ENCODE measurements around the gene PDE9A. TPM values are rescaled to one million over a fixed set of nuclear protein-coding genes. Genes with fewer than 3 reads are reported as not detected.

Gene PDE9A
- polyA plus RNA-seq, 4 donors: 7.3 to 41.0 (median 38.6) TPM

DNA sequence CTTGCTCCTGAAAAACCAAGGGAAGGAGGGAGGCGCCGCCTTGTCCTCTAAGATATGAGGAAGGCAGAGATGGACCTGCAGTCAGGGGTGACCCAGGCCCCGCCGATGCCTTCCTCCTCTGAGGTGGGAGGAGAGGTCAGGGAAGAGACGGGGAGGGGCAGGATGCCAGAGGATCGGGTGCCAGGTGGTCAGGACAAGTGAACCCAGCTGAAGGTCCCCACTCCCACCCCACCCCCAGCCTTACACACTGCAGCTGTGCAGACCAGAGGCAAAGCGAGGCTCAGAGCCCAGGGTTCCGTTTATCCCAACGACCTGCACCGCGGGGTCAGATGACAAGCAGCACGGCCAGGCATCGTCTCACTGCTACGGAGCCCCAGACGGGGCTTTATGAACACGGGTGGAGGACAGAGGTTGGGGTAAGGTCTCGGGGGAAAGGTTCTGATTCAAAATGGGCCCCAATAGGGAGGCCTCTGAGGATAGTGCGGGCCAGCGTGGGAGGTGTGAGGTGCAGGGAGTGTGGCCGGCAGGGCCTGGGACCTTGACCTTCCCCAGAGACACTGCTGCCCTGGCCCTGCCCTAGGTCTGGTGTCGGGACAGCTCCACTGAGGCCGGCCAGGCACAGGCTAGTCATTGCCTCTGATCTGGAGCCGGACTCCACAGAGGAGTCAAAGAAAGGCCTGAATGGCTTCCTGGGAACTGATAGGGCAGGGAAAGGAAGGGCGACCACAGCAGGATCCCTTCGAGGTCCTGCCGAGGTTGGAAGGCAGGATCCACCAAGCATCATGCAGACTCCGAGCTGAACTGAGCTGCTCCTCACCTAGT is 113.5 kb downstream of the PDE9A start:
- no peak for DNase-seq (ENCODE audit: low read depth in 4 of 4, low spot score in 3 of 4)

DNA sequence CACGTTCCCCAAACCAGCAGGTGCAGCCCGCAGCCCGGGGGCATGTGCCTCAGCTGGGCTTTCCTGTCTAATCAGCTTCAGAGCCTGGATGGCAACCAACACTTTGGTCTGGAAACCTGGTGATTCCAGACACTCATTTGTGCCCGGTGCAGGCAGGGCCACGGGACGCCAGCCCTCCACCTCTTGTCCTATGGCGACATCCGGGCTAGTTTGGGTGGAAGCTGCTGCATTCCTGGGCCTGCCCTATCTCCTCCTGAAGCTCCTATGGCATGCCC is 114.1 kb downstream of the PDE9A start:
- no peak for DNase-seq (ENCODE audit: low read depth in 4 of 4, low spot score in 3 of 4)

DNA sequence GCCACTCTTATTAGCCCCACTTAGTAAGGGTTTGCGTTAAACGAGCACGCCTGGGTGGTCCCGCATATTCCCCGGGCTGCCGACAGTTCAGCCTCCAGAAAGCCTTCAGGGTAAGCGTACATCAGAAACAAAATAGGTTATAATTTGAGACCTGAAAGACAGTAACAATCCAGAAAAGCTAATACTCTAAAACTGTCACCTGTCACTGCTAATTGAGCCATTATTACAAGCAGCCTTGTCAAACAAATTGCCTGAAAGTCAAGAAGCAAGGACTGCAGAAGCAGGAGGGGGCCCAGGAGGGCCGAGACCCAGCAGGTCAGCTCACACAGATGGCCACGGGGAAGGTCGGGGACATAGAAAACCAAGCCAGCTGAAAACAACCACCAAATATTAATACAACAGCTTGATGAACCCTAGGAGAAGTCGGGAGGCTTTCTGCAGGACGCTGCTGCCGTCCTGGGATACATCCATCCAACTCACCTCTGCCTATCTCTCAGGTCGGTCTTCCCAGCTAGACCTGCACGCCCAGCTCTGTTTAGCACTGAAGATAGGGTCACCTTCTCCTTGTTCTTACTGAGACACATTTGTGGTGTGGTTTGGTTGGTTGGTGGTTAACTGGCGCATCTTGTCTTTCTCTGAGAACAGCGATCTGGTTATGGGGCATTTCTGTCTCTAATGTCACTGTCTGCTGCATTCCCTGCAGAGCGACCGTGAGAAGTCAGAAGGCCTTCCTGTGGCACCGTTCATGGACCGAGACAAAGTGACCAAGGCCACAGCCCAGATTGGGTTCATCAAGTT is 115.1 kb downstream of the PDE9A start:
- no peak for DNase-seq (ENCODE audit: low read depth in 4 of 4, low spot score in 3 of 4)

DNA sequence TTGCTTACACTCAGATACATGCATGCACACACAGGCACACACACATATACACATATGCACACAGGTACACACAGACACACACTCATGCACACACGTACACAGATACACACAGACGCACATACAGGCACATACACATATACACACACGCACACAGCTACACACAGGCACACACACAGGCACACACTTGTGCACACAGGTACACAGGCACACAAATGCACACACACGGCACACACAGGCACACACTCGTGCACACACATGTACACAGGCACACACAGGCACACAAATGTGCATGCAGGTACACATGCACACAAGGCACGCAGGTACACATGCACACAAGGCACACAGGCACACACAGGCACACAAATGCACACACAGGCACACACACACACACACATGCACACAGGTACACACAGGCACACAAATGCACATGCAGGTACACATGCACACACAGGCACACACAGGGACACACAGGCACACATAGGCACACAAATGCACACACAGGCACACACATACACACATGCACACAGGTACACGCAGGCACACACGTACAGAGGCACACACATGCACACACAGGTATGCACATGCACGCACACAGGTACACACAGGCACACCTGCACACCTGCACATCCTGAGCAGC is 115.9 kb downstream of the PDE9A start:
- no peak for DNase-seq (ENCODE audit: low read depth in 4 of 4, low spot score in 3 of 4)

DNA sequence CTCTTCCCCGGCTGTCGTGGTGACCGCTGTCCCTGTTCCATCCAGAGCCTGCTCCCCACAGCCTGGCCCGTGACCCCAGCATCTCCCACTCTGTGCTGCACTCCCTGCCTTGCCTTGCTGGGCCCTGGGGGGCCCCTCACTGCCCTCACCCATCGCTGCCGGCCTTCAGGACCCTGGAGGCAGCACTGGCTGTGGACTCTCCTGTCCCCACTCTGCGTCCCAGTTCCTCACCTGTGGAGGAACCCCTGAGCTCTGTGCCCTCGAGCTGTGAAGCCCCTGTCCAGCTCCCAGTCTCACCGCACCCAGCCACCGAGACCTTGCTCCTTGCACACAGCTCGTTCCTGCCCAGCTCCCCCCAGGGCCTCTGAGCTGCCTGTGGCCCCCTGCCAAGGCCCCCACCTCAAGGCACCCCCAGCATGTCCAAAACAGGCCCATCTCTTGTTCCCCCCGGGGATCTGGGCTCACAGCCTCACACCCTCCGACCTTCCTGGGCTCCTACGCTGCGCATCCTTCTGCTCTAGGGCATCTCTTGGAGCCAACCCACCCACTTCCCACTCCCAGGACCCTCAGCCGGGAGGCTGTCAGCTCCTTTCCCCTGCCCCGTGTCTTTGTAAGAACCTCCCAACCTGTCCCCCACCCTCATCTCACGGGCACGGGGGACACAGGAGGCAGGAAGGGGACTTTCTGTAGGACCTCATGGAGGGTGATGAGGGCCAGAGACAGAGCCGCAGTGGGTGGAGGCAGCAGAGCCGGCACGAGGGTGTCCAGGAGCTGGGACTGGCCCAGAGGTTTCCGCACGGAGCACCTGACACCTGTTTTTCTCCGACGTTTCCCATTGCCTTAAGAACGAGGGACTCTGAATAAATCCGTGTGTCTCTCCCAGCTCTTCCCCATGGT is 116.6 kb downstream of the PDE9A start:
- no peak for DNase-seq (ENCODE audit: low read depth in 4 of 4, low spot score in 3 of 4)

DNA sequence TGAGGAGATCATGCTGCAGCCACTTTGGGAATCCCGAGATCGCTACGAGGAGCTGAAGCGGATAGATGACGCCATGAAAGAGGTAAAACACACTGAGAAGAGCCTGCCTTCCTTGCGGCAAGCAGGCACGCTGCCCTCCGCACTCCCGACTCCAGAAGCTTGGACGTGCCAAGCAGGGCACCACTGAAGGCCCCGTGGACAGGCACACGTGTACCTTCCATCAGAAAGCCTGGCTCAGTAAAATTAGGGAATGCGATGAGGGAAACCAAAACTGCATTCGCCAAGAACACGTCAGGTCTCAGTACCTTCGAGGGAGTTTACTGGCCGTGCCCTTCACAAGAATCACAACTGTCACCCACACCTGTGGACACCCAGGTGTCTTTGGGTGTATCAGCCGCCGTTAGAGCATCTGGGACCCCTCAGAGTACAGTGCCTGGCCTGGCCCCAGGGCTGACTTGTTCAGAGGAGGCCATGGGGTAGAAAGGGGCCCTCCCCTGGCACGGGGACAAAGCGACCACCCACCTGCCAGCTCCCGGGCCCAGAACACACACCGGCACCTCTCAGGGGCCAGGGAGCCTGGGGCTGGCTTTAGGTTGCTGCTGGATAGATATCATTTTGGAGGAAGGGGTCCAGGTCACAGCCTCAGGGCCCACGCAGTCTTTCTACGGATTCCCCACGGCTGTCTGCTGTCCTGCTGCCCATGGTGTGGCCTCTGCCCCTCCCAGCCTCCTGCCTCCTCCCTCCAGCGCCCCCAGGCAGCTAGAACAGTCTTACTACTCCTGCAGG is 117.5 kb downstream of the PDE9A start:
- DNase-seq (ENCODE audit: low read depth in 4 of 4, low spot score in 3 of 4): no peak

DNA sequence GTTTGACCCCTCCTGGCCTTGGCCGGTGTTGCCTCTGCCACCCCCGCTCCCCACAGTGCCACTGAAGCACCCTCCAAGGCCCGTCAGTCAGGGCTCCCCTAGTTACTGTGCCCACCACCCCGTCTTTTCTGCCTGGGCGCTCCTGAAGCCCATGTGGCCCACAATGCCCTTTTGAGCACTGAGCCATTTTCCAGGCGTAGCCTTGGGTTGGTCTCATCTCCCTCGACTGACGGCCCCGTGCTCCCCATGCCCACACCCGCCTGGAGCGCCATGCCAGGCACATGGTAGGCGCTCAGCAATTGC is 118.0 kb downstream of the PDE9A start:
- DNase-seq (ENCODE audit: low read depth in 4 of 4, low spot score in 3 of 4): no peak

DNA sequence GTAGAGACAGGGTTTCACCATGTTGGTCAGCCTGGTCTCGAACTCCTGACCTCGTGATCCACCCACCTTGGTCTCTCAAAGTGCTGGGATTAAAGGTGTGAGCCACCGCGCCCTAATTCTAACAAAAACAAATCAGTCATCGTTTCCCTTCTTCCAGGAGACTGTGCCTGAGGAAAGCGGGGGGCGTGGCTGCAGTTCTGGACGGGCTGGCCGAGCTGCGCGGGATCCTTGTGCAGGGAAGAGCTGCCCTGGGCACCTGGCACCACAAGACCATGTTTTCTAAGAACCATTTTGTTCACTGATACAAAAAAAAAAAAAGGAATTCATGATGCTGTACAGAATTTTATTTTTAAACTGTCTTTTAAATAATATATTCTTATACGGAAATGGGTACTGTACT is 121.7 kb downstream of the PDE9A start:
- DNase-seq (ENCODE audit: low read depth in 4 of 4, low spot score in 3 of 4): no peak

DNA sequence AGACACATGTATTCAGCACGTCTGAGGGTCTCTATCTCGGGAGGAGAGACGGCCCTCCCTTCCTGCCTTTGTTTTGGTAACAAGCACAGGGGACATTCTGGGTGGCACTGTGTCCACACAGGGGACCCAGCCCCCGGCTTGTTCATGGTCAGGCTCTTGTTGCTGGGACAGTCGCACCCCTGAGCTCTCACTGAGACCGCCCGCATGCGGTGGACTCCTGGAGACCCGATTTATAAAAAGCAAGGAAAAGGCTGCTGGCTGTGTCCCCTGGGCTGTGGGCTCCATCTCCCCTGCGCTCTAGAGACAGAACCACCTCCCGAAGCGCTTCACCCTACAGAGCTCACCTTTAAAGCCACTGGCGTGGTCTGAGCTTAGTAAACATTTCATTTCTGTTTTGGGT is 122.5 kb downstream of the PDE9A start:
- no peak for DNase-seq (ENCODE audit: low read depth in 4 of 4, low spot score in 3 of 4)

DNA sequence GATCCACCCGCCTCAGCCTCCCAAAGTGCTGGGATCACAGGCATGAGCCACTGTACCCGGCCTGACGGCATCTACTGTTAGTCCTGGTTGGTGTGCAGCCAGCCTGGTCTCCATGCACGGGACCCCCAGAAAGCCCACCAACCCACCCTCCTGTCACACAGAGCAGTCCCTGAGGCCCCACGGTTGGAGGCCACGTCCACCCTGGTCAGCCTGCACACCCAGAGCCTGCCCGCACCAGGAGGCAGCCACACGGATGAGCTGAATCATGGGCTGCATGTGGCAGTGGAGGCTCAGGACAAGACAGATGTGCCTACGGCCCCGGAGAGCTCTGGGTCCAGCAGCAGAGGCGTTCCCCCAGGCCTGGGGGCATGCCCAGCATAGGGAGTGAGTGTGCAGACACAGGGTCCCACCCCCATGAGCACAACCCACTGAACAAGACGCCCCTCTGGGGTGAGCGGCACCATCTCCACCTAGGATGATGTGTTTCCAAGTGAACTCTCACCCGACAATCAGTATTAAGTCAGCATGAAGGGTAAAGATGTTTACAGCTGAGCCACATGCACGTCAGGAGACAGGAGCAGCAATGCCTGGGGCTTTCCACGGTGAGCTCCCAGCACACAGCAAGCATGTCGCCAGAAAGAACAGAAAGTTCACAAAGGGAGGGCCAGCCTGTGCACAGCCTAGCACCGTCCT is 123.8 kb downstream of the PDE9A start:
- no peak for DNase-seq (ENCODE audit: low read depth in 4 of 4, low spot score in 3 of 4)

DNA sequence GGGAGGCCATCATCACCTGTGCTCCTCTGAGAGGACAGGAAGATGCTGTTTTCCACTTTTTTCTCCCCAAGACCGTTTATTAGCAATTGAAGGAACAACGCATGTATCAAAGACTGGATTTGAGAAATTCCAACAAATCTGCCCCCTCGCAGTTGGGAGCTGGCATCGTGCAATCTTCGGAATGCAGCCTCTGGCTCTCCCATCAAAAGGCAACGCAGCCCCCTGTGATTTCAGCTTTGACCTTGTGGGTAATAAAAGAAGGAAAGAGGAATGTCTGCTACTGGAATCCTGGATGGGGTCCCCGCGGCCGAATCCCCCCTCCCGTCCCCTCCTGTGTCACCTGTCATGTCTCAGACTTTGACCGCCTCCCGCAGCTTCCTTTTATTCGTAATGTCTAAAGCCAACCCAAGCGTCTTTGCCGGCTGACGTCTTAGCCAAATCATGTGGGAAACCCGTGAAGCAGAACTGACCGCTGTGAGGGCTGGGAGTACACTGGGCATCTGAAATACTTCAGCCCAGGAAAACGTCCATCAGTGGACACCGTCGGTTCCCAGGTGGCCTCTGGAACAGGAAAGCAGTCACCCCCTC is 124.4 kb downstream of the PDE9A start:
- DNase-seq (ENCODE audit: low read depth in 4 of 4, low spot score in 3 of 4): peak; percentile 31 to 55 (median 46)

DNA sequence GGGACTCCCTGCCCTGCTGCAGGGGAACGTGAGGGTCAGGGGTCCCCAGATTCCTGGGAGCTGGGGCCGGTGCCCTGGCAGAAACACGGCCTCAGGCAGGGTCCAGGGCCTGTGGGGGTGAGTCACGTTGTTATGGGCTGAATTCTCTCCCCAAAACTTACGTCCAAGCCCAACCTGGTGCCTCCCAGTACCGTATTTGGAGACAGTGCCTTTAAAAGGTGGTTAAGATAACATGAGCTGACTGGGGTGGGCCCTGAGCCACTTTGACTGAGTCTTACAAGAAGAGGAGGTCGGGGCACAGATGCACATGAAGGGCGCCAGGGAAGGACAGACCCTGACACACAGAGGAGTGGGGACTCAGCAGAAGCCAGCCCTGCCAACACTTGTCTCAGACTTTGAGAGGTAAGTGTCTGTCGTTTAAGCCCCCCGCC is 126.0 kb downstream of the PDE9A start:
- no peak for DNase-seq (ENCODE audit: low read depth in 4 of 4, low spot score in 3 of 4)

DNA sequence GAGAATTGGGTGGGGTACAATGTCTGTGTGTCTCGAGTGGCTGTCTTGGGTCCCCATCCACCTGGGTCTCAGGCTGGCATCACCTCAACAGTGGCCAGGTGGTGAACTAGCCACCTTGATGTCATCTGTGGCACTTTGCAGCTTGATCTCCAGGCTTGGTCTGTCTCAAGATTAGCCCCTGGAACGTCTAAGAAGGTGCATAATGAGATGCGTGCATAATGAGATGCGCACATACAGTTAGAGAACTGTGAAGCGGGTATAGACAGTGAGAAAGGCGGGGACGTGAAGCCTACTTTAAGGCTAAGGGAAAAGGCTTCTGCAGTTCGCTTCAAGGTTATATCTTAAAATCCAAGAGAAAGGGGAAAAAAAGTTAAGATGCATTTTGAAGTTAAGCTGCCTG is 127.2 kb downstream of the PDE9A start:
- DNase-seq (ENCODE audit: low read depth in 4 of 4, low spot score in 3 of 4): no peak

DNA sequence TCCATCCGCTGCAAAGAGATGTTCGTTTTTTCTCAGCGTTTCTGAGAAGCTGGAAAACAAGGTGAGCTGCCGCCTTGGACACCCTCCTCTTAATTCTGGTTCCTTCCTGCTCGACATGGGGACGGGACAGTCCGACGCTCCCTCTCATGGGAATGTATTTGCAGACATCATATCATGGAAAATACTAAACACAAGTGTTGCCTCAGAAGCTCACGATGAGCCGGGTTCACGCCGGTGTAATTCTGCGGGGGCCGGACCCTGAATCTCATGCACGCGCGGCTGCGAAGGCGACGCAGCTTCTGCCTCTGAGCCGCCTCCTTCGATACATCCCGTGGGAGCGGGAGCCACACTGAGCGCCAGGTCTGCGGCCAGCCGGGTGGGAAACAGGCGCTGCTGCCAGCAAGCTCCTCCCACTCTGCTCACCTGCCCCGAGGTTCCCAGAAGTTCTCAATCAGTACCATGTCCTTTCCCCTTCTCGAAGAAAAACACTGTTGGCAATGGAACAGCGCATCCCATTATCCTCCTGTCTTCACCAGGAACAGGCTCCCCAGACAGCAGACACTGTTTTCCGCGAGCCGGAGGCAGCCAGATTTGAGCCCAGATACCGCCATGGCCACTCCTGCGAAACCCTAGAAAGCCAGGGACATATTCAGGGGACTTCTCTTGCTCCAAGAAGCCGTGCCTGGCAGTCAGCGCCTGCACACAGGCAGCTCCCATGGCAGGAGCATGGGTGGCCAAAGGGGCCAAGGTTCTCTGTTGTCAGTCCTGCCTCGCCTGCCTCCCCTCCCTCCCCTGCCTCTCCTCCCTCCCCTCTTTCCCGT is 127.9 kb downstream of the PDE9A start:
- peak in 1 of 4 donors; percentile 32 for DNase-seq (ENCODE audit: low read depth in 4 of 4, low spot score in 3 of 4)

DNA sequence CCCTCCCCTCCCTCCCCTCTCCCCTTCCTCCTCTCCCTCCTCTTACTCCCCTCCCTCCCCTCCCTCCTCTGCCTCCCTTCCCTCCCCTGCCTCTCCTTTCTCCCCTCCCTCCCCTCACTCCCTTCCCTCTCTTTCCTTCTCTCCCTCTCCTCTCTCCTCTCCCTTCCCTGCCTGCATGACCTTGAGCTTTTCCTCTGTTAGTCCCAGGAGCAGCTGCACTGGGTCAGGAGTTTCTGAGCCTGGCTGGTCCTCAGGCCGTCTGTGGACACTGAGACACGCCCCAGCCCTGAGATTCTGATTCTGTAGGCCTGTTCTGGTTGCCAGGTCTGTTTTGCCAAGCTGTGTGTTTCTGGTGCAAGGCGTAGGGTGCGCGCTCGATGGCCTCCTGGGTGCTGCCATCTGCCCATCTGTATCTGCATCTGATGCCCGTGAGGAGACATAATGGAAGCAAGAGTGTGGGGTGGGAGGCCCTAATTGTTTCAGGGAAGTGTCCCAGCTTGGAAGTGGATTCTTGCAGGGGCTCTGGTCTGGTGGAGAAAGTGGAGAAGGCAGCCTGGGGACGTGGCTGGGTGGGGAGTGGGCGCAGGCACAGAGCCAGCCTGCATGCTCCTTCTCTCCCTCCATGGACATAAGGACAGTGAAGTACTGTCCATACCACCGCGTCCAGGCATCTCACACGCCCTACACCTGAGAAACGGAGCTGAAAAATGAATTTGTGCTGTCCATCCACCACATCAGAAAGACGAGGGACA is 128.7 kb downstream of the PDE9A start:
- DNase-seq (ENCODE audit: low read depth in 4 of 4, low spot score in 3 of 4): peak in 3 of 4 donors; percentile 39 to 45 (median 44)

DNA sequence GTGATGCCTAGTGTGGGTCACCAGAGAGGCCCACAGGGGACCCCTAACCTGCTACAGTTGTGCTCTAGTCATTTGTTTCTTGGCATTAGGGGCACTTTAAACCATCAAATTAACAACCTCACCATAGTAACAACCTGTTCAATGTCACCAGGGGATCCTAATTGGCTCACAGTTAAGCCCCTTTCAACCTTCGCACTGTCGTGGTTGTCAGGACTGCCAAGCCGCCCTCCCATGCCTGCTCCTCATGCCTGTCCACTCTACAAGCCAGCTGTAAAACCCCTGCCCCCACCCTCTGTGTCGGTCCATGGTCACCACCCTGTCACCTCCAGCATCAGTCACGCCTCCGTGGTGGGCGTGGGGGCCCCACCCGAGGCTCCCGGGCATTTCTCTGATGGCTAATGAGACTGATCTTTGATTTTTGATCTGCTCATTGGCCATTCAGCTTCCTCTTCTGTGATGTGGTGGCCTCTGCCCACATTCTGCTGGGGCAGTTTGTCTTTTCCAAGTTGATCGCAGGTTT is 129.4 kb downstream of the PDE9A start:
- DNase-seq (ENCODE audit: low read depth in 4 of 4, low spot score in 3 of 4): no peak

DNA sequence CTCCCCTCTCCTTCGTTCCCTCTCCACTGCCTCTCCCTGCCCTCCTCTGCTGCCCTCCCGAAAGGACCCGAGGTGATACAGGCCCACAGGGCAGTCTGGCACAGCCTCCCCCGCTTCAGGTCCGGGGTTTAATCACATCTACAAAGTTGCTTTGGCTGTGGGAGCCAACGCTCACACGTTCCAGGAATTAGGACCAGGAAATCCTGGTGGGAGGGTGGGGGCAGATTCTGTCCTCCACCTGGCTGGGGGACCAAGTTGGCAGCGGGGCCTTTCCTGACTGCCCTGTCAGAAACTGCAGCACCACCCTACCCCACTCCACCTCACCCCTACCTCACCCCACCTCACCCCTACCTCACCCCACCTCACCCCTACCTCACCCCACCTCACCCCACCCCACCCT is 130.9 kb downstream of the PDE9A start:
- no peak for DNase-seq (ENCODE audit: low read depth in 4 of 4, low spot score in 3 of 4)
